Measurements from ENCODE around the gene GOLGA8A. TPM values are rescaled to one million over a fixed set of nuclear protein-coding genes. Genes with fewer than 3 reads are reported as not detected.

The GOLGA8A gene
- total RNA-seq, 3 donors from 2014 or later (not counting 1 experiment from before 2014, with no cell fraction given): 174 to 265 (median 201) TPM

DNA sequence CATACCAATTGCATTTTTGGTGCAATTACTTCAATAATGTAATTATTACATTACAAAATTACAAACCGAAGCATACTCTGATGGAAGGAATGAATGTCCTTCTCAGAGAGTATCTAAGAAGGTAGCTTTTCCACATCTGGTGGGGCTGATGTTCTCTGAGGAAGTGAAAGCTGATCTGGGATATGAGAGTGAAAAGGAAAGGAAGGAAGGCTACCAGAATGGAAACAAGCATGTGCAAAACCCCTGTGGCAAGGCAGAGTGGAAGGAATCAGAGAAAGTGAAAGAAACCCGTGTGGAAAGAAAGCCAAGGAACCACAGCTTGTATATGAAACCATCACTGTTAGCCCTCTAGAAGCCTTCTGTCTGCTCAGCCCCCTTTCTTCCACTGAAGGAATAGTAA lies 35.3 kb upstream of the GOLGA8A start:
- Histone ChIP-seq H3K27me3 (ENCODE audit: control insufficient read depth, insufficient read depth, low read length) (no peaks in the 10 kb centered on the region), H3K36me3 (ENCODE audit: control insufficient read depth, insufficient read depth, low read length) (no peaks in the 10 kb centered on the region), H3K9me3 (ENCODE audit: control insufficient read depth, insufficient read depth, low read length) (no peaks in the 10 kb centered on the region), H3K4me1 (ENCODE audit: control insufficient read depth, insufficient read depth, low read length) (no peaks in the 10 kb centered on the region), H3K4me3 (ENCODE audit: low read length) (no peak overlapping the region), H3K27ac (ENCODE audit: low read length) (no peak overlapping the region)
- Mint-ChIP-seq H3K36me3 (no peaks in the 10 kb centered on the region), H3K4me1 (peaks cover 0 to 4% of the 10 kb centered on the region in 2 donors), H3K4me3 (no peak overlapping the region), H3K27ac (no peak overlapping the region), H3K27me3 (ENCODE audit: low read depth in 2 of 2) (peaks cover 21 to 51% of the 10 kb centered on the region in 2 donors), H3K9me3 (no peaks in the 10 kb centered on the region)
- intact Hi-C loops (cut with micrococcal nuclease): no loop called here
- 17% methylated on average over 1 of the region's 2 CpGs for WGBS (ENCODE audit: insufficient coverage)
- no peak for DNase-seq
- ATAC-seq: no peak
- TF ChIP-seq, protein P1, sequence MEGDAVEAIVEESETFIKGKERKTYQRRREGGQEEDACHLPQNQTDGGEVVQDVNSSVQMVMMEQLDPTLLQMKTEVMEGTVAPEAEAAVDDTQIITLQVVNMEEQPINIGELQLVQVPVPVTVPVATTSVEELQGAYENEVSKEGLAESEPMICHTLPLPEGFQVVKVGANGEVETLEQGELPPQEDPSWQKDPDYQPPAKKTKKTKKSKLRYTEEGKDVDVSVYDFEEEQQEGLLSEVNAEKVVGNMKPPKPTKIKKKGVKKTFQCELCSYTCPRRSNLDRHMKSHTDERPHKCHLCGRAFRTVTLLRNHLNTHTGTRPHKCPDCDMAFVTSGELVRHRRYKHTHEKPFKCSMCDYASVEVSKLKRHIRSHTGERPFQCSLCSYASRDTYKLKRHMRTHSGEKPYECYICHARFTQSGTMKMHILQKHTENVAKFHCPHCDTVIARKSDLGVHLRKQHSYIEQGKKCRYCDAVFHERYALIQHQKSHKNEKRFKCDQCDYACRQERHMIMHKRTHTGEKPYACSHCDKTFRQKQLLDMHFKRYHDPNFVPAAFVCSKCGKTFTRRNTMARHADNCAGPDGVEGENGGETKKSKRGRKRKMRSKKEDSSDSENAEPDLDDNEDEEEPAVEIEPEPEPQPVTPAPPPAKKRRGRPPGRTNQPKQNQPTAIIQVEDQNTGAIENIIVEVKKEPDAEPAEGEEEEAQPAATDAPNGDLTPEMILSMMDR (IDR thresholded peaks at IDR 0.05): no peak

DNA sequence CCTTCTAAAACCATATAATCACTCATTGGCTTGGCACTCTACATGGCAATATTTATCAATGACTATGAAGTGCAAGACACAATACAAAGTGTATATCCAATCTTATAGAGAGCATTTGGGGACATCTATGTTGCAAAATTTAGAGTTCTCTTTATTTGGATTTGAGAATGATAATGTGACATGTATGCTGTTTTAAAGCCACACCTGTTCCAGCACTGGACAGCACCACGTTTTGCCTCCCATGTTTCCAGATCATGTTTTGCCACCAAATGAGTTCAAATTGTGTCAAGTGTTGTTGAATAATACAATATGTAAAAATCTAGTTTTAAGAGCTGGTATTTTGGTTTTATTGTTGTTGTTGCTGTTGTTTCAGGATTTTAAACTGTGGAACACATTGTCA lies 33.3 kb upstream of the GOLGA8A start:
- 64% methylated on average over 1 of the region's 1 CpG for WGBS (ENCODE audit: insufficient coverage)

DNA sequence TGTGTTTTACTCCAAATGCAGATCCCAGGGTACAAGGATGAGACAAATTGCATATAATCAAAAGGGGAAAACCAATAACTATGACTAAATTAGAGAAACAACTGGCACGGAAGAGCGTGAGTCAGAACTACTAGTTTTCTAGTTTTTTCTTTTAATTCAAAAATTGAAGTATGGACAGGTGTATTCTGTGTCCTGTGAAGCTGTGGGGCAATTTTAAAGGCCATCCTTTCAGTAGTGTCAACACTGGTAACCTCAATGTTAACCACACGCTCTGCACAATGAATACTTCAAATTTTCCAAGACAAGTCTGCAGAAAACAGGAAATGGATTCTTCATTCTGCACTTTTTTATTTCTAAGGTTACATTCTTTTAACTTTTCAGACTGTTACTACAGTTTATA lies 32.5 kb upstream of the GOLGA8A start:
- no peaks in the 10 kb centered on the region for H3K9me3 Mint-ChIP-seq
- WGBS (ENCODE audit: insufficient coverage): 23% methylated on average over 3 of the region's 3 CpGs
- no peaks in the 10 kb centered on the region for H3K36me3 Mint-ChIP-seq
- H3K4me1 Mint-ChIP-seq: peaks cover 0 to 4% of the 10 kb centered on the region in 2 donors
- no peaks in the 10 kb centered on the region for H3K36me3 ChIP-seq (ENCODE audit: control insufficient read depth, insufficient read depth, low read length)
- no peak overlapping the region for H3K4me3 Mint-ChIP-seq
- peaks cover 20 to 28% of the 10 kb centered on the region in 2 donors for H3K27me3 Mint-ChIP-seq (ENCODE audit: low read depth in 2 of 2)
- H3K27ac ChIP-seq (ENCODE audit: low read length): no peak overlapping the region
- intact Hi-C loops (cut with micrococcal nuclease): no loop called here
- TF ChIP-seq, protein P1 (IDR thresholded peaks at IDR 0.05): no peak
- no peak overlapping the region for H3K4me3 ChIP-seq (ENCODE audit: low read length)
- no peaks in the 10 kb centered on the region for H3K4me1 ChIP-seq (ENCODE audit: control insufficient read depth, insufficient read depth, low read length)
- no peaks in the 10 kb centered on the region for H3K9me3 ChIP-seq (ENCODE audit: control insufficient read depth, insufficient read depth, low read length)
- H3K27ac Mint-ChIP-seq: no peak overlapping the region
- ATAC-seq (no peak), DNase-seq (no peak)
- H3K27me3 ChIP-seq (ENCODE audit: control insufficient read depth, insufficient read depth, low read length): no peaks in the 10 kb centered on the region

More for the DNA sequence above, 33.3 kb upstream of the GOLGA8A start:
- Mint-ChIP-seq H3K9me3 (no peaks in the 10 kb centered on the region), H3K27me3 (ENCODE audit: low read depth in 2 of 2) (peaks cover 27 to 36% of the 10 kb centered on the region in 2 donors), H3K4me3 (no peak overlapping the region), H3K27ac (no peak overlapping the region), H3K4me1 (peaks cover 0 to 4% of the 10 kb centered on the region in 2 donors), H3K36me3 (no peaks in the 10 kb centered on the region)
- intact Hi-C loops (cut with micrococcal nuclease): no loop called here
- H3K4me3 ChIP-seq (ENCODE audit: low read length): no peak overlapping the region
- H3K36me3 ChIP-seq (ENCODE audit: control insufficient read depth, insufficient read depth, low read length): no peaks in the 10 kb centered on the region
- DNase-seq (no peak), ATAC-seq (no peak)
- no peaks in the 10 kb centered on the region for H3K4me1 ChIP-seq (ENCODE audit: control insufficient read depth, insufficient read depth, low read length)
- H3K27ac ChIP-seq (ENCODE audit: low read length): no peak overlapping the region
- H3K27me3 ChIP-seq (ENCODE audit: control insufficient read depth, insufficient read depth, low read length): no peaks in the 10 kb centered on the region
- no peaks in the 10 kb centered on the region for H3K9me3 ChIP-seq (ENCODE audit: control insufficient read depth, insufficient read depth, low read length)
- TF ChIP-seq, protein P1 (IDR thresholded peaks at IDR 0.05): no peak

DNA sequence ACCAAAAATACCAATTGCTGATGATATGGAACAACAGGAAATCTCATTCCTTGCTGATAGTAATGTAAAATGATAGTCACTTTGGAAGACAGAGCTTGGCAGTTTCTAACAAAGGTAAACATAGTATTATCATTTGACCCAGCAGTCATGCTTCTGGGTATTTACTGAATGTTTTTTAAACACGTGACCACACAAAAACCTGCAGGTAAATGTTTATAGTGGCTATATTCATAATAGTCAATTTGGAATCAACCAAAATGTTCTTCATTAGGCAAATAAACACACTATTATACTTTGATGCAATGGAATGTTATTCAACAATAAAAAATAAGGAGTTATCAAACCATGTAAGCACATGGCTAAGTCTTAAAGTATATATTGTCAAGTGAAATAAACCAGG lies 24.1 kb upstream of the GOLGA8A start:
- no peak overlapping the region for H3K4me3 ChIP-seq (ENCODE audit: low read length)
- no CpG with 5 or more reads among the region's 1 CpG for WGBS (ENCODE audit: insufficient coverage)
- no peaks in the 10 kb centered on the region for H3K4me1 ChIP-seq (ENCODE audit: control insufficient read depth, insufficient read depth, low read length)
- H3K9me3 ChIP-seq (ENCODE audit: control insufficient read depth, insufficient read depth, low read length): no peaks in the 10 kb centered on the region
- no peak overlapping the region for H3K27ac ChIP-seq (ENCODE audit: low read length)
- H3K27me3 ChIP-seq (ENCODE audit: control insufficient read depth, insufficient read depth, low read length): no peaks in the 10 kb centered on the region
- no peaks in the 10 kb centered on the region for H3K4me1 Mint-ChIP-seq
- no peak overlapping the region for H3K27ac Mint-ChIP-seq
- TF ChIP-seq, protein P1 (IDR thresholded peaks at IDR 0.05): no peak
- no peak overlapping the region for H3K4me3 Mint-ChIP-seq
- ATAC-seq: no peak
- intact Hi-C loops (cut with micrococcal nuclease): no loop called here
- H3K36me3 Mint-ChIP-seq: no peaks in the 10 kb centered on the region
- H3K9me3 Mint-ChIP-seq: no peaks in the 10 kb centered on the region
- no peaks in the 10 kb centered on the region for H3K36me3 ChIP-seq (ENCODE audit: control insufficient read depth, insufficient read depth, low read length)
- DNase-seq: no peak
- peaks cover 15 to 32% of the 10 kb centered on the region in 2 donors for H3K27me3 Mint-ChIP-seq (ENCODE audit: low read depth in 2 of 2)
